HG03354 (cell line): ENCODE data around the gene LTA.
"Not testable (repeated sequence)": the region's sequence is repeated elsewhere in the genome, so short reads cannot be mapped to it uniquely, and the experiment has no call there.

Experiments
- ATAC-seq: cut with Tn5 transposase; IDR thresholded peaks from one replicate; pipeline ENCODE4 v1.9.1; 2021; ENCODE audit warnings: mild to moderate bottlenecking; ENCODE audit not compliant: unreplicated experiment, poor library complexity, severe bottlenecking

LTA gene

DNA sequence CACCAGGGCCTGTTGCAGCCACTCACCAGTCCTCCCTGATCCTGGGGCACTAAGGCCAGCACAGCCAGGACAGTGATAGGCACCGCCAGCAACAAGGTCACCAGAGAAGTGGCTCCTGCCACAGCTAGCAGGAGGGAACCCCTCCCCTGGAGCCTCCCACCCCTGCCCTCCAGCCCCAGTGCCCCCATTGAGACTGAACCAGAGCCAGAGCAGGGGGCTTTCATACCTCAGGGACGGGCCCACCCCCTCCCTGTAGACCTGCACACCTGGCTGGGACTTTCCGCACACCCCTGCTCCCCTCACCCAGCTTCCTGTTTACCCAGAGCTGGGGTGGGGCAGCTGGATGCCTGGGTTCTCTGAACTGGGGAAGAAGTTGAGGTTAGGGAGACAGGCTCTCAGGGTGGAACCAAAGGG lies 10.1 kb downstream of the LTA start, which contains the start of gene LTB:
Gene LTB, minus strand, starts transcription at position 195 of the 414 bp plus-strand sequence. Its CDS starts 7 bp downstream, at position 188.
- ATAC-seq: no peak

- ATAC-seq: no peak
Observed at GRCh38 chr6:31585491-31585890, 13.4 kb downstream of the LTA start.

GRCh38 chr6:31586008-31586407 lies 13.9 kb downstream of the LTA start, which contains the start of gene LST1:
Gene LST1 (plus strand): TSS chr6:31586277. CDS start chr6:31587300, 1,023 bp downstream.
- ATAC-seq: no peak

- ATAC-seq: no peak
Observed at GRCh38 chr6:31586599-31587281, 14.7 kb downstream of the LTA start.

GRCh38 chr6:31587791-31588777 lies 16.0 kb downstream of the LTA start:
- no peak for ATAC-seq

DNA sequence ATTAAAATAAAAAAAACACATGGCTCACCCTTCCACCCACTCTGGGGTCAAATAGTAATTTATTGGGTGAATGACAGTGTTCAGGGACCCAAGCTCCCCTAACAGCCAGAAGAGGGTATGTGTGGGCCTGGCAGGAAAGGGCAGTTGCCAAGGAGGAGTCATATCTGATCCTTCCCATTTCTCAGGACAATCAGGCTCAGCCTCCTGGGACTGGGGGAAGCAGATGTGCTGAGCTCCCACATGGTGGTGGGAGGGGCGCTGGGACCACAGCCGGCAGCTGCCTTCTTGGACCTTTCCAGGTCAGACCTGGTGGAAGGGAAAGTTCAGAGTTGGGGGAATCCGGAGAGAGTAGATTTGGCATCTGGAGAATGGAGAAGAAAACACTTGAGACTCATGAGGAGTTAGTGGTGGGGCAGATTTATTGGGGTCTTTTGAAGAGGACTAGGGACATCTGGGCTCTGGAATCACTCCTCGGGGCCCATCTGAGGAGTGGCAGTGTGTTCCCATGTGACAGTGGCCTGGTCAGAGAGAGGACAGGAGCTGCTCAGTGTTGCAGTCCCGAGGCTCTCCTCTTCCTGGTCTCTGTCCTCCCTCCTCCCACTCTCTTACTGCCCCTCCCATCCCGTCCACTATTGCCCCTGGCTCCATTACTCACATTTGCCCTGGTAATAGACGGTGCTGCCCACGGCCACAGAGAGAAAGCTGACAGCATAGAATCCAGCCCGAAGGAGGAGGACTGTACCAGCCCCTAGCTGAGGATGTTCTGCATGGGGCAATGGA lies 17.0 kb downstream of the LTA start:
- no peak for ATAC-seq

DNA sequence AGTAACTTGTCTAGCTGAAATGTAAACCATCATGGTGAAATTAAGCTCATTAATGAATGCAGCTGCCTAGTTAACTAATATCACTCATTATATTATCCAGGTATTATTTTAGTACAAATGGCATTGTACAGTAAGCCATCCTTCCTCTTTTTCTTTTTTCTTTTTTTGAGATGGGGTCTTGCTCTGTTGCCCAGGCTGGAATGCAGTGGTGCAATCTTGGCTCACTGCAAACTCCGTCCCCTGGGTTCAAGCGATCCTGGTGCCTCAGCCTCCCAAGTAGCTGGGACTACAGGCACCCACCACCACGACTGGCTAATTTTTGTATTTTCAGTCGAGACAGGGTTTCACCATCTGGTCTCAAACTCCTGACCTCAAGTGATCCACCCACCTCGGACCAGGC lies 18.6 kb downstream of the LTA start:
- not testable (repeated sequence) for ATAC-seq

DNA sequence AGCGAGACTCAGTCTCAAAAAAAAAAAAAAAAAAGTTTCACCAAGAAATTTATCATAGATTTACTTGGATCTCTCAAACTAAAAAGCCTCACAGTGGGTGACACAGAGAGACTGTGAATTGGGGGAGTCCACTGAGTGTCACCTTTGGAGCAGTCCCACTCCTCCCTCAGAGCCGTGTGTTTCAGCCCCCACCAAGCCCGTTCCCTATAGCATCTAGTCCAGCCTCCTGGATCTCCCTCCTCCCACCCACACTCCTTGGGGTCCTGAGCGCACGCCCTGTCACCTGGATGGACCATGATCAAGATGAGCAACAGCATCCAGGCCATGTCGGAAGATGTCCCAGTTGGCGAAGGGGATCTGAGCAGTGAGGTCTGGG lies 20.3 kb downstream of the LTA start:
- ATAC-seq: no peak

GRCh38 chr6:31597006-31597405 lies 24.9 kb downstream of the LTA start:
- ATAC-seq: peak; percentile 53

DNA sequence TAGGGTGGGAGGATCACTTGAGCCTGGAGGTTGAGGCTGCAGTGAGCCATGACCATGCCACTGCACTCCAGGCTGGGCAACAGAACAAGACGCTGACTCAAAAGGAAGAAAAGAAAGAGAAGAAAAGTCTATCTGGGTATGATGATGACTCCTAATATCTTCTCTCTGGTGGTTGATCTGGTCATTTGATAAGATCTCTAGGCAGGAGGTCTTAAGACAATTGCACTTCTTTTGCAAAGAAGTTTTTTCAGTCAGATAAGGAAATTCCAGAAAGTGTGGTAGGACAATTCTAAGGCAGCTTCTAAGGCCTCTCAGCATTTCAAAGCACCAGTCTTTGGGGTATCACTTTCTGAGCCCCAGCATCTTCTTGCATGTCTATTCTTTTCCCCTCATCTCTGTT lies 35.2 kb downstream of the LTA start:
- no peak for ATAC-seq

- ATAC-seq: no peak
Observed at GRCh38 chr6:31609519-31610406, 37.7 kb downstream of the LTA start.

DNA sequence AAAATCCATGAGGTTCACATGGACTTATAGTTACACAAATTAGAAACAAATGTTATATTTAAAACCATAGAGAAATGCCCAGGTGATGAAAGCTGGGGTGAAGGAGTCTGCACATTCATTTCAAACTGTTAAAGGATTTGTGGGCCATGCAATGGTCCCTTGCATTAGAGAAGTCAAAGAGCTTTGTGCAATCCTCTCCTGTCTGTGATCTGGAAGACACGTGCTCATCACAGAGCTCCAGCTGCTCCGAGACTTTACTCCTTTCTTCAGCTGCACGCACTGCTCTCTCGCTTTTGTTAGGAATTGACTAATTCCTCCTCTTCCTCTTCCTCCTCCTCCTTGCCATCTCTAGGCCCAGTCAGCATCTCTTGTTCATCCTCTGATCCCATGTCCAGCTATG lies 38.9 kb downstream of the LTA start:
- ATAC-seq: no peak

GRCh38 chr6:31614075-31614619 lies 42.1 kb downstream of the LTA start:
- ATAC-seq: no peak

DNA sequence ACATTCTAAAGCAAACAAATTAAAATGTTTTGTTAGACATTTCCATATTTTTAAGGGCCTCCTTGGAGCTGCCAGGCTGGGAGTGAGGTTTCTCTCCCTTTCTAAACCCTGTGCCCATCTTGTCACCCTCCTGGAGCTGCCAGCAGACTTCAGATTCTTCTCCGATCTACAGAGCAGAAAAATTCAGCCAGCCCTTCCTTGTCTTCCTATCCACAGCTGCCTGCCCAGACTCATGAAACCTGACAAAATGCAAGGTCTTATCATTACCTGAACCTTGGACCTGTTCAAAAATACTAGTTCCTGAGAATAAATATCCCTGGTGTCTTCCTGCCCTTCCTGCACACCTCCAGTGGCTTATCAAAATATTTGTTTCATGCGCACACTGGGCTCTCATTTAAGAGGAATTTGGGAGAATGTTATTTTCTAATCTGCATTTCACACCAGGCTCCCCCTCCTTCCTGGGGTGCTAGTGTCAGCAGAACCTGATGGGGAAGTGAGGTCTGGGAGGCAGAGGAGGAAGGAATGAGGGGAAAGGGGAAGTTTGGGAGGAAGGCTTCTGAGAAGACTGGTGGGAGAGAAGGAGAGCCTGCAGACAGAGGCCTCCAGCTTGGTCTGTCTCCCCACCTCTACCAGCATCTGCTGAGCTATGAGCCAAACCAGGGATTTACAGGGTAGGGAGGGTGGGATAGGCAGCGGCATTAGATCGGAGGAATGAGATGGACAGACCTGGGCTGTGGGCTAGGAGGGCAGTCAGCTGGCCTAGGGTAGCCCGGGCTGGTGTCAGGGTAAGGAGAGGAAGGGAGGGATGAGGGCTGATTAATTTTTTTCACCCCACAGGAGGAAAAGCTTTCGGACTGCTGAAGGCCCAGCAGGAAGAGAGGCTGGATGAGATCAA lies 42.8 kb downstream of the LTA start, which contains the start of gene AIF1:
Gene AIF1, plus strand, starts transcription at position 551 of the 895 bp plus-strand sequence. Its CDS starts 96 bp downstream, at position 647.
- no peak for ATAC-seq

DNA sequence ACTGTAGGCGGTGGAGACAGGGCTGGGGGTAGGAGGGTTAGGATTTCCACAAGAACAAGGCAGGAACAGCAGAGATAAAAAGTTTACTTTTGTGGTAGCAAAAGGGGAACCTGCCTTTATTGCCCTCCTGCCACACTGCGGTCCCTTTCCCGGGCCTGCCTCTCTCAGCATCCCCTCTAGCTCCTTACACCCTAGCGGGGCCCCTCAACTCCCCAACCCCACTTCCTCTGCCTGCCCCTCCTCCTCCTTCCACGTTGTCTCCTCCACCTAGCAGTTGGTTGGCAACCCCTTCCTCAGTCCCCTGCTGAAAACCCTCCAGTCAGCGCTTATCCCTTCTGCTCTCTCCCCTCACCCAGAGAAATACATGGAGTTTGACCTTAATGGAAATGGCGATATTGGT lies 43.7 kb downstream of the LTA start:
- no peak for ATAC-seq

GRCh38 chr6:31617010-31617409 lies 44.9 kb downstream of the LTA start:
- no peak for ATAC-seq

DNA sequence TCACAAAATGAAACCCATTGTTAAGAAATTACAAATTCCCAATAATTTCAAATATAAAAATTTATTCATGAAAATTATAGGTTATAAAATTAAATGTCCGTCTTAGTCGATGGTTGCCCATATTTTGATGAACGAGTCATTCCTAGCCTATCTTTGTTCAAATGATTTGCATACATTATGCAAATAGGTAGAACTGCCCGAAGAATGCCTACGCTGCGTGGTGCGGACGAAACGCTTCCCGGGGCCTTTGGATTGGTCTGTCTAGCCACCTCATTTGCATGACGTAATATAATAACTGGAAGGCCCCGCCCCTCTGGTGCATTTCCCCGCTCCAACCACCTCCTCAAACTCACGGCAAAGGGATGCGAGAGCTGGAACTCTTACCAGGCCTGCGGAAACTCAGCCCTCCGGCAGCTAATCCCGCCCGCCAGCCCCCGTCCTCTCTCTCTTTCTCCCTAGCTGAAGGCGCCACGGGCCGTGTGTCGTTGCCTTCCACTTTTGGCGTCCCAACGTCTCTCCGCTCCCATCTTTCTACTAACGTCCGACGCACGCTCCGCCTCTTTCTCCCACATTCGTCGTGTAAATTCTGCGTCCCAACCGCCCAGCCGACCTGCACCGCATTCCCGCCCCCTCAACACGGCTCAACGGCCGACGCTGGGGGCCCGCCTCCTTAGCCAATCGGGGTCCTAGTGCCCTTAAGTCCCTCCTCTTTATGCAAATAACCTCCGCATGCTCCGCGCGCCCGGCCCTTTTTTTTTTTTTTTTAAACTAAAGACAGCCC lies 47.9 kb downstream of the LTA start:
- ATAC-seq: peak; percentile 83
